DMS79 treated with DMSO at 0.1 percent for 48 hours (cell line): ENCODE measurements around the gene KRAS.

Experiments
- DNase-seq: peaks from one replicate; lab custom pipeline; 2025; lab: John Stamatoyannopoulos, UW

KRAS gene

GRCh38 chr12:25254271-25254880 lies 3.6 kb upstream of the KRAS start:
- DNase-seq = no peak

- DNase-seq = no peak
Observed at GRCh38 chr12:25253371-25254068, 2.8 kb upstream of the KRAS start.

- no peak for DNase-seq
Observed at GRCh38 chr12:25252946-25253345, 2.2 kb upstream of the KRAS start.

- DNase-seq = no peak
Observed at GRCh38 chr12:25251769-25252168, 1.0 kb upstream of the KRAS start.

- peak; percentile 32 for DNase-seq
Observed at GRCh38 chr12:25249931-25250738, 594 bp downstream of the KRAS start.

- DNase-seq = no peak
Observed at GRCh38 chr12:25248732-25249131, 2.0 kb downstream of the KRAS start.

GRCh38 chr12:25248137-25248536 lies 2.6 kb downstream of the KRAS start:
- no peak for DNase-seq

GRCh38 chr12:25245491-25245890 lies 5.2 kb downstream of the KRAS start:
- no peak for DNase-seq

GRCh38 chr12:25243680-25243990 lies 7.1 kb downstream of the KRAS start:
- DNase-seq = no peak

GRCh38 chr12:25242981-25243679 lies 7.6 kb downstream of the KRAS start:
- DNase-seq = no peak

- DNase-seq = no peak
Observed at GRCh38 chr12:25241167-25242020, 9.3 kb downstream of the KRAS start.

GRCh38 chr12:25236626-25237025 lies 14.1 kb downstream of the KRAS start:
- no peak for DNase-seq

GRCh38 chr12:25236190-25236589 lies 14.5 kb downstream of the KRAS start:
- DNase-seq = no peak

- DNase-seq = no peak
Observed at GRCh38 chr12:25213338-25213737, 37.4 kb downstream of the KRAS start.

GRCh38 chr12:25208554-25208953 lies 42.2 kb downstream of the KRAS start:
- DNase-seq = no peak

- no peak for DNase-seq
Observed at GRCh38 chr12:25207846-25208245, 42.9 kb downstream of the KRAS start.

GRCh38 chr12:25207411-25207810 lies 43.3 kb downstream of the KRAS start:
- no peak for DNase-seq

- no peak for DNase-seq
Observed at GRCh38 chr12:25202137-25202536, 48.6 kb downstream of the KRAS start.

- no peak for DNase-seq
Observed at GRCh38 chr12:25200703-25201102, 50.0 kb downstream of the KRAS start.

- DNase-seq = no peak
Observed at GRCh38 chr12:25197608-25198007, 53.1 kb downstream of the KRAS start.

GRCh38 chr12:25195056-25195971 lies 55.4 kb downstream of the KRAS start, which contains the start of the genes DNAI7 and ETFRF1:
Gene DNAI7 (minus strand): TSS chr12:25195160. CDS start chr12:25195078, 82 bp downstream.
Gene ETFRF1 (plus strand): TSS chr12:25195237. CDS start chr12:25203957, 8,720 bp downstream.
- DNase-seq = peak; percentile 93
